HL-60 (cell line): ENCODE measurements around the gene CDKN2B-AS1.

ENCODE experiments used
- DNase-seq, 2 experiments: peaks; one replicate each; pipeline ENCODE4 v3.0.0-alpha.2; 2010 to 2020; ENCODE audit warnings: low read depth in 1 of 2, low spot score in 1 of 2
- H3K27ac ChIP-seq: fragments of 250-450 bp; sonication (Bioruptor Pico); replicated peaks from 2 replicates; pipeline ENCODE4 v1.5.1; 2020; ENCODE audit warnings: mild to moderate bottlenecking, moderate library complexity
- H3K27me3 ChIP-seq: fragments of 250-450 bp; sonication (Bioruptor Pico); 2 replicates; pipeline ENCODE4 v1.5.1; 2021; ENCODE audit warnings: mild to moderate bottlenecking, moderate library complexity; ENCODE audit not compliant: insufficient read depth, poor library complexity, severe bottlenecking
- H3K4me3 ChIP-seq: replicated peaks from 2 replicates; pipeline ENCODE4 v1.5.1; 2011; ENCODE audit warnings: mild to moderate bottlenecking, control low read depth, low read length; ENCODE audit not compliant: insufficient read depth
- CTCF ChIP-seq: IDR thresholded peaks from one replicate; pipeline ENCODE4 v1.5.1; 2011; ENCODE audit warnings: low read length, control low read depth, inconsistent platforms; ENCODE audit not compliant: insufficient read depth
- GABPA ChIP-seq: IDR thresholded peaks from 2 replicates; pipeline ENCODE4 v1.6.1; 2012; ENCODE audit warnings: low read depth
- POLR2AphosphoS5 ChIP-seq: IDR thresholded peaks from 2 replicates; pipeline ENCODE4 v1.6.1; 2012; ENCODE audit warnings: low read depth
- REST ChIP-seq: IDR thresholded peaks from 2 replicates; pipeline ENCODE4 v1.6.1; 2012; ENCODE audit warnings: low read depth; ENCODE audit not compliant: insufficient replicate concordance
- SPI1 ChIP-seq: IDR thresholded peaks from 2 replicates; pipeline ENCODE4 v1.6.1; 2012; ENCODE audit warnings: low read depth, mild to moderate bottlenecking, borderline replicate concordance

CDKN2B-AS1 gene

GRCh38 chr9:22158927-22159346, 164.3 kb downstream of the CDKN2B-AS1 start:
- TF ChIP-seq REST (no peak), POLR2AphosphoS5 (peak; percentile 67; the same call in 1 of the 2 replicates), CTCF (no peak), SPI1 (no peak), GABPA (no peak)
- no peak overlapping the region for H3K4me3 ChIP-seq
- no peaks in the 10 kb centered on the region for H3K27me3 ChIP-seq
- H3K27ac ChIP-seq = peak overlapping the region; percentile 51
- DNase-seq = peak; percentile 61 to 81

GRCh38 chr9:22159586-22159985, 165.0 kb downstream of the CDKN2B-AS1 start:
- no peak overlapping the region for H3K4me3 ChIP-seq
- H3K27ac ChIP-seq = peak overlapping the region; percentile 51
- DNase-seq = no peak
- no peak for TF ChIP-seq POLR2AphosphoS5
- no peak for TF ChIP-seq REST
- no peak for TF ChIP-seq CTCF
- no peak for TF ChIP-seq GABPA
- TF ChIP-seq SPI1 = no peak
- no peaks in the 10 kb centered on the region for H3K27me3 ChIP-seq

- Histone ChIP-seq H3K27me3 (no peaks in the 10 kb centered on the region), H3K27ac (peak overlapping the region; percentile 51), H3K4me3 (no peak overlapping the region)
- TF ChIP-seq GABPA (no peak), CTCF (no peak), REST (no peak), POLR2AphosphoS5 (no peak), SPI1 (no peak)
- no peak for DNase-seq
These were observed 165.6 kb downstream of the CDKN2B-AS1 start for GRCh38 chr9:22160221-22160620.
